HK-2 (cell line): Measurements from ENCODE around the gene CTAGE6.
"Not testable (repeated sequence)": the region's sequence is repeated elsewhere in the genome, so short reads cannot be mapped to it uniquely, and the experiment has no call there.

Experiments used
- DNase-seq: peaks from one replicate; pipeline ENCODE4 v3.0.0-alpha.2; 2018; ENCODE audit not compliant: unreplicated experiment

Gene CTAGE6

GRCh38 chr7:143715543-143716193 is 41.8 kb downstream of the CTAGE6 start:
- not testable (repeated sequence) for DNase-seq

DNA sequence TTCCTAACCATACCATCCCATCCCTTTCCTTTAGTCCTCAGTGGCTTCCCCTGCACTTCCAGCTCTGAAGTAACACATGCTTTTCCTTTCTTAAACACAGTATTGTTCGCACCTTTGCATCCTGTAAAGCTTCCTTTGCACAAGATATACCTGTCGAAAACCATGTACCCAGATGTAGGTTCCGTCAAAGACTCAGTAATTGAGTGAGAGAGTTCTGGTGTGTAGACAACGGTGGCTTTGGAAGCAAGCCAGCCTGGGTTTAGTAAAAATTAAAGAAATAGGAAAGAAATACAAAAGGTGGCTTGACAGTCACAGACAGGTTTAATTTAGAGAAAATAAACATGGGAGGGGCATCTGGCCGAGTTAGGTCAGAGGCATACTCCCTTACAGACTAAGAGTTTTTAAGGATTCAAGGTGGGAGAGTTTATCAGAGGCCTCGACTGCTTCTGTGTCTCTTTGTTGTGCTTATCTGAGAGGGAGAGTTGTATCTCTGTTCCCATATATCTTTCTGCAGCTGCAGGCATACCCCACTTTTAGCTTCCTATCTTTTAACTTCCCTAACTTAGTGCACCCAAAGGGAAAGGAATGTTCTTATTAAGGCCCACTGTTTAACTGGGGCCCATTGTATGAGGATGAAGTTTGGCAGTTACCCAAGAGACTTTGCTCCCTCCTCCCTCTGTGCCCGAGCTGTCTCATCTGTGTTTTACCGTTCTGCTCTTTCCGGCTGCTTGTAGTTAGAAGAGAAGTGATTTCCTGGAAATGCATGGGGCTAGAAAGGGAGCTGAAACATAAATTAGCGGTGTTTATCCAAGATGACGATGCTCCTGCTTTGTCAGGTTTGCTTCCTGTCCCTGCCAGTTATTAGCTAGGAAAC is 42.7 kb downstream of the CTAGE6 start:
- DNase-seq, result not testable (repeated sequence)

- not testable (repeated sequence) for DNase-seq
Measured at GRCh38 chr7:143712381-143712780, 45.1 kb downstream of the CTAGE6 start.

GRCh38 chr7:143711727-143712324 is 45.7 kb downstream of the CTAGE6 start:
- not testable (repeated sequence) for DNase-seq

- not testable (repeated sequence) for DNase-seq
Measured at GRCh38 chr7:143709895-143710294, 47.6 kb downstream of the CTAGE6 start.
